SW 1271 (cell line): ENCODE results near the gene ZW10.
A peak's percentile ranks its signal among the peaks of the same experiment; 100 is the strongest.

Experiments
- DNase-seq, 2 experiments: peaks; one replicate each; lab custom pipeline; 2025; lab: John Stamatoyannopoulos, UW

Gene ZW10

GRCh38 chr11:113698515-113698914 is 75.0 kb downstream of the ZW10 start:
- DNase-seq, result no peak

- DNase-seq, result no peak
Observed at GRCh38 chr11:113697756-113698407, 75.6 kb downstream of the ZW10 start.

- no peak for DNase-seq
Observed at GRCh38 chr11:113697111-113697510, 76.4 kb downstream of the ZW10 start.

GRCh38 chr11:113695207-113695606 is 78.3 kb downstream of the ZW10 start:
- DNase-seq, result no peak

GRCh38 chr11:113694390-113694789 is 79.1 kb downstream of the ZW10 start:
- DNase-seq, result no peak

- no peak for DNase-seq
Observed at GRCh38 chr11:113693030-113693429, 80.5 kb downstream of the ZW10 start.

GRCh38 chr11:113690619-113691569 is 82.6 kb downstream of the ZW10 start:
- DNase-seq, result peak; percentile 14 to 19

GRCh38 chr11:113689768-113690618 is 83.5 kb downstream of the ZW10 start:
- no peak for DNase-seq

GRCh38 chr11:113685654-113686359 is 87.7 kb downstream of the ZW10 start:
- no peak for DNase-seq

- DNase-seq, result no peak
Observed at GRCh38 chr11:113684496-113684895, 89.0 kb downstream of the ZW10 start.

GRCh38 chr11:113683481-113684046 is 89.9 kb downstream of the ZW10 start:
- DNase-seq, result no peak
